NCI-H69 (cell line): ENCODE measurements around the gene HTT-AS.
"Not testable (repeated sequence)": the region's sequence is repeated elsewhere in the genome, so short reads cannot be mapped to it uniquely, and the experiment has no call there.

Experiments
- DNase-seq: peaks from one replicate; lab custom pipeline; 2025; lab: John Stamatoyannopoulos, UW

The HTT-AS gene

DNA sequence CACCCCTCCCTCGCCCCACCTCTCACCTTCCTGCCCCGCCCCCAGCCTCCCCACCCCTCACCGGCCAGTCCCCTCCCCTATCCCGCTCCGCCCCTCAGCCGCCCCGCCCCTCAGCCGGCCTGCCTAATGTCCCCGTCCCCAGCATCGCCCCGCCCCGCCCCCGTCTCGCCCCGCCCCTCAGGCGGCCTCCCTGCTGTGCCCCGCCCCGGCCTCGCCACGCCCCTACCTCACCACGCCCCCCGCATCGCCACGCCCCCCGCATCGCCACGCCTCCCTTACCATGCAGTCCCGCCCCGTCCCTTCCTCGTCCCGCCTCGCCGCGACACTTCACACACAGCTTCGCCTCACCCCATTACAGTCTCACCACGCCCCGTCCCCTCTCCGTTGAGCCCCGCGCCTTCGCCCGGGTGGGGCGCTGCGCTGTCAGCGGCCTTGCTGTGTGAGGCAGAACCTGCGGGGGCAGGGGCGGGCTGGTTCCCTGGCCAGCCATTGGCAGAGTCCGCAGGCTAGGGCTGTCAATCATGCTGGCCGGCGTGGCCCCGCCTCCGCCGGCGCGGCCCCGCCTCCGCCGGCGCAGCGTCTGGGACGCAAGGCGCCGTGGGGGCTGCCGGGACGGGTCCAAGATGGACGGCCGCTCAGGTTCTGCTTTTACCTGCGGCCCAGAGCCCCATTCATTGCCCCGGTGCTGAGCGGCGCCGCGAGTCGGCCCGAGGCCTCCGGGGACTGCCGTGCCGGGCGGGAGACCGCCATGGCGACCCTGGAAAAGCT is at the start of gene HTT-AS, which contains the start of gene HTT:
TSS of gene HTT-AS (minus strand) at position 461 of the 768 bp plus-strand sequence.
TSS of gene HTT (plus strand) at position 604 of the 768 bp plus-strand sequence. CDS start at position 749, 145 bp downstream.
- peak; percentile 95 for DNase-seq

DNA sequence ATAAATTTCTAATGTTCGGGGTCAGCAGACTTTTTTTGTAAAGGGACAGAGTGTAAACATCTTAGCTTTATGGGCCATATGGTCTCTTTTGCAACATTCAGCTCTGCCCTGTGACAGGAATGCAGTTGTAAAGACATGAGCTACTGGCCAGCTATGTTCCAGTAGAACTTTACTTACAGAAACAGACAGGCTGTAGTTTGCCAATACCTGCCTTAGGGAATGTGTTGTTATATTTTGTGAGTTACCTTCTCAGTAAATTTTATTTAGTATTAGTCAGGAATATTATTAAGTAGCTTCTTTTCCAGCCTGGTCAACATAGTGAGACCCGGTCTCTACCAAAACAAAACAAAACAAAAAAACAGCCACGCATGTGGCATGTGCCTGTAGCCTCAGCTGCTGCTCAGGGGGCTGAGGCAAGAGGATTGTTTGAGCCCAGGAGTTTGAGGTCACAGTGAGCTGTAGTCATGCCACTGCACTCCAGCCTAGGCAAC is 48.9 kb upstream of the HTT-AS start:
- peak; percentile 69 for DNase-seq

DNA sequence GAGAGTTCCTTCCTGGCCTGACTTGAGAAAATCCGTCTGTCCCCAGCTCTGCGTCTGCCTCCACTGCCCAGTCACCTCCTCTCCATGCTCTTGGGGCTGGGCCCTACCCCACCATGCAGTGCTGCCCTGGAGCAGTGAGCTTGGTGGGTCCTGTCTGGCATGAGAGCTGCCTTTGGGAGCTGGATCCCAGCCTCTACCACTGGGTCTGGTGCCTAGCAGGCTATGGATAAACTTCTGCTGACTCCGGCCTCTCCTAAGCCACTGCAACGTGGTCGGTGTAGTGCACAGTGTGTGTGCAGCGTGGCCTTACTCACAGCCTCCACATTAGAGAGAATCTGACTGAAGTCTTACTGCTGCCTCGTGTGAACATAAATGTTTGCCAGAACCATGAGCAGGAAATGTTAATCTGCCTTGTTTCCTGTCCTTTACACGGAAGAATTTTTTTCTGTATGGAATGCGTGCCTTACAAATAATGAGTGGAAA is 47.8 kb upstream of the HTT-AS start:
- DNase-seq: no peak

DNA sequence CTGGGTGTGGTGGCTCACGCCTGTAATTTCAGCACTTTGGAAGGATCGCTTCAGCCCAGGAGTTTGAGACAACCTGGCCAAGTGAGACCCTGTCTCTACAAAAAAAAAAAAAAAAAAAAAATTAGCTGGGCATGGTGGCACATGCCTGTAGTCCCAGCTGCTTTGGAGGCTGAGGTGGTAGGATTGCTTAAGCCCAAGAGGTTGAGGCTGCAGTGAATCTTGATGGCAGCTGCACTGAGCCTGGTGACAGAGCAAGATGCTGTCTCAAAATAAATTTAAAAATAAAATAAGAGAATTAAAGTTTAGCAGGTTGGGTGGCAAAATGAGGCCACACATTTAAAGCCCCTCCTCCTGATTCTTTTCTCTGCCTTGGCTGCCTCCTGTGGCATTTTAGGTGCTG is 47.3 kb upstream of the HTT-AS start:
- DNase-seq: no peak

DNA sequence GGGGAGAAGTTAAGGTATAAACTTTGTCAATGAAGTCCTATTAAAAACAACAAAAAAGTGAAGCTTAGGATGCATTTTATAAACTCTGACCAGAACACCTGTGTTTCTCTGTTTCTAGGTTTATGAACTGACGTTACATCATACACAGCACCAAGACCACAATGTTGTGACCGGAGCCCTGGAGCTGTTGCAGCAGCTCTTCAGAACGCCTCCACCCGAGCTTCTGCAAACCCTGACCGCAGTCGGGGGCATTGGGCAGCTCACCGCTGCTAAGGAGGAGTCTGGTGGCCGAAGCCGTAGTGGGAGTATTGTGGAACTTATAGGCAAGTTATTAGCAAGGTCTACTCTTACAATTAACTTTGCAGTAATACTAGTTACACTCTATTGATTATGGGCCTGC is 46.8 kb upstream of the HTT-AS start:
- no peak for DNase-seq

DNA sequence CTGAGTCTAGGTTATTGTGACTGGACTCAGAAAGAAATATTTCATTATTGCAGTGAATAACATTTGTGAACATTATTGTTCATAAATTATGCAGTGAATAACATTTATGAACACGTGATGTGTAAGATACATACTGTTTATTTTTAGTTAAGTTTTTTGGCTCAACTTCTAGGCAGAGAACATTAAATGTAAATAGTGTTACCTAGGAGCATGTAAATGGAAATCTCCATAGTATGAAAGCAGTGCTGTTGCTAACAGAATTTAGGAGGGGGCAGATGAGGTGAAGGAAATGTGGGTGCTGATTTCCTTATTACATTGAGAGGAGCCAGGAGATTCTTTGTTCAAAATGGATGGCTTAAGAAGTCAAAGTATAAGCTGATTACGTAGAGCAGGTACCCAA is 45.1 kb upstream of the HTT-AS start:
- no peak for DNase-seq

DNA sequence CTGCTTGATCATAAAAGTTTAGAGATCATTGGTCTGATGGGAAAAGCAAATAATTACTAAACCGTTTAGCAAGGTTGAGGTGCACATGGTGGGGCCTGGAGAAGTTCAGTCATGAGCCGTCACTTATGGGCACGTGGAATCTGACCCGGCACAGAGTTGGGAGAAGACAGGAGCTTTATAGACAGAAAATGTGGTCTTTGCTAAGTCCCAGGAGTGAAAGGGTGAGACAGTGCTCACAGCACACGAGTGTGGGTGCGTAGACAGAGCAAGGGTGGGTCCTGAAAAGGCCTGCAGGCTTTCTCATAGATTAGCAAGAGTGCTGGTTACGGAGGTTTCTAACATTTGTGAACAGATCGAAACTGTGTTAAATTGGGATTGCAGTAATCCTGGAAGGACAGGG is 44.0 kb upstream of the HTT-AS start:
- DNase-seq: no peak

DNA sequence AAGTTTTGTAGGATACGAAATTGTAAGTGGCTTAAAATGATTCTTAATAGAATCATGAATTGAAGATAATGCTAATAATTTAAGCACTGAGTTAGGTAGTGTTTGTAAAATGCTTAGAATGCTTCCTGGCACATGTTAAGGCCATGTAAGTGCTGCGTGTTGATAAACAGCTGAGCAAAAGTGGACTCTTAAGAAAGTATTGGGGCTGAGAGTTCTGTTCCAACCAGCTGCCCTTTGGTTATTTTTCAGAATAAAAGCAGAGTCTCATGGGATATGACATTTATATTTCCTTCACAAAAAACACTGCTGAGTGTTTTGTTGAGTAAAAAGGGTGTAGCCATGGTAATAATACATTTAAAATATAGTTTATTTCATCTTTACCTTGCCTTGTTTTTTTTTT is 42.6 kb upstream of the HTT-AS start:
- no peak for DNase-seq

DNA sequence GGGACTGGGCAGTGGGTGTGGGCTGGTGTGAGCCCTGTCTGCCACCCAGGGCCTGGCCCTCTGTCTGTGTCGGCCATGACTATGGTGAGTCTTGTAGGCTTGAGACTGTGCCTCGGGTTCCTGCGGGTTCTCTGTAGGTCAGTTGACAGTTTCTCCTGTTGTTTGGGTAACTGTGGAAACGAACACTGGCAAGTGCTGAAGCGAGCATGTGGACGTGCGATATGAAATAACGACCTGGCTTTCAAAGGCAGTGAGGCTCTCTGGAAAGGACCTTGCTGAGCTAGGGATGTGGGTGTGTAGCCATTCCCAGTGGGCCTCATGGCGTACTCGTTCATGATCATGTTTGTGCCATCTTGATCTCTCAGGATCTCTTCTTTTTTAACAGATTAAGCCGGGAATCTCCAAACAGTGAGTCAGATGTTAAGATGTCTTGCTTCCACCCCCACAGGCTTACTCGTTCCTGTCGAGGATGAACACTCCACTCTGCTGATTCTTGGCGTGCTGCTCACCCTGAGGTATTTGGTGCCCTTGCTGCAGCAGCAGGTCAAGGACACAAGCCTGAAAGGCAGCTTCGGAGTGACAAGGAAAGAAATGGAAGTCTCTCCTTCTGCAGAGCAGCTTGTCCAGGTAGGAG is 41.4 kb upstream of the HTT-AS start:
- DNase-seq: no peak

DNA sequence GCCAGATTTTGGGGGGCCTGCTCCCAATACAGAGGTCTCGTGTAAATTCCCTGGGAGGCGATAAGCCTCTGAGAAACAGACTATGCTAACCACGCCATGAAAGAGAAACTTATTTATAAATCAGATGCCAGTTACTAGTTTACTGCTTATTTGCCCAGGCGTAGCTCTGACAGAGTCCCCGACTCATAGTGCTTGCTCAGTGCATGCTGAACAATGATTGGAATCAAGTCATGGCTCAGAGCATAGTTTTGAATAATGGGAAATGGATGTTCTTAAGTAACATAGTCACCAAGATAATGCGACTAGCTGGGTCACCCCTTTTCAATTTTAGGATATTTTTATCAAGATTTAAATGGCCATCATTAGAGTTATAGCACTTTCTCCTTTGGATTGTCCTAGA is 40.0 kb upstream of the HTT-AS start:
- DNase-seq: no peak

DNA sequence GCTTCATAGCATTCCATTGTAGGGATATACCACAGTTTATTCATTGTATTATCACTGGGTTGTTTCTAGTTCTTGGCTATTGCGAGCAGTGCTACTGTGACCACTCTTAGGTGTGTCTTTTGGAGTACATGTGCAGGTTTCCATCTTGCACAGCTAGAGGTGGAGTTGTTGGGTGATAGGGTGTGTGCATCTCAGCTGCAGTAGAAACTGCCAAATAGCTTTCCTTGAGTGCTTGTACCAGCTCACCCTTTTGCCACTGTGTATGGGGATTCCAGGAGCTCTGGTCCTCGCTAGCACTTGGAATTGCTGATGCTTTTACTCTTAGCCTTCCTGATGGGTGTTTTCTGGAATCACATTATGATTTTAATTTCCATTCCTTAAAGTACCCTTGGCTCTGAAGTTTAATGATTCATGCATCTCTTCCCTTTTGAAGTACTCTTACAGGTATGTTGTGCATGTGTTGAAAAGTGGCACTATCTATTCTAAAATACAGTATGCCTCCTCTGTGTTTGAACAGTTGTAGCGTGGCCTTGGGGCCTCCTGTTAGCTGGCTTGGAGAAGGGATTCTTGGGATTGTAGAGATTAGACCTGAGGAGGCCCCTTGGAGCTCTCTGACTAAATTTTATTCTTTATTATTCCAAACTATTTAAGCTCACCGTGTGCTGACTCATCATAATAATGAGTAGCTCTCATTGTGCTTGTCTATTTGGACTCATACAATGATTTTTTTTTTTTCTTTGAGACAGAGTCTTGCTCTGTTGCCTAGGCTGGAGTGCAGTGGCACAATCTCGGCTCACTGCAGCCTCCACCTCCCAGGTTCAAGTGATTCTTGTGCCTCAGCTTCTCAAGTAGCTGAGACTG is 38.5 kb upstream of the HTT-AS start:
- no peak for DNase-seq

DNA sequence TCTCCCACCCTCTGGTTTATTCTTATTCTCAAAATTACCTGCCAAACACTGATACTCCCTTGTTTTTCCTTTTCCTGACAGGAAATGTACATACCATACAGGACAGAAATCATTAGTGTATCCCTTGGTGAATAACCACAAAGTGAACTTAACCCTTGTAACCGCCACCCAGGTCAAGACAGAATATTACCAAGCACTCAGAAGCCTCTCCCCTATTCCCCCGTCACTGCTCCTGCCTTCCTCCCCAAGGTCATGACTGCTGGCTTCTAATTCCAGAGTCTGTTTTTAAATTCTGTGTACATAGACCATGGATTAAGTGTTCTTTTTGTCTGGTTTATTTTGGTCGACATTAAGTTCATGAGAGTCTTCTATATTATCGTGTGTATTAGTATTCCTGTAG is 37.9 kb upstream of the HTT-AS start:
- no peak for DNase-seq

DNA sequence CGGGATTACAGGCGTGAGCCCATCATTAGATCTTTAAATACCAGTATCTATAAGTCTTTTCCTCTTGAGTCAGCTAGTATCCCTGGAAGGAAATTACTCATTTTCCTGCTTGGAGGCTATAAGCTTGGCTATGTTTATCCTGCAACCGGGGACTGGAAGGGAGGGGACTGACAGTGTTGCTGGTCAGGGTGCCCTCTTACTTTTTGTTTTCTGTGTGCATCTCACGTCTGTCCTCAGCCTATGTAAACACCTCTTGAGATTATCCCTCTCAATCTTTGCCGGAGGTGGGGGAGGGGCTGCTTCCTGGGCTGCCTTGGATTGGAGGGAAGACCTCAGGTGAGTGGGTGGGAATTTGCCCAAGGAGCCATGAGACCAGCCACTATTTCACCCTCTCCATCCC is 37.1 kb upstream of the HTT-AS start:
- no peak for DNase-seq

DNA sequence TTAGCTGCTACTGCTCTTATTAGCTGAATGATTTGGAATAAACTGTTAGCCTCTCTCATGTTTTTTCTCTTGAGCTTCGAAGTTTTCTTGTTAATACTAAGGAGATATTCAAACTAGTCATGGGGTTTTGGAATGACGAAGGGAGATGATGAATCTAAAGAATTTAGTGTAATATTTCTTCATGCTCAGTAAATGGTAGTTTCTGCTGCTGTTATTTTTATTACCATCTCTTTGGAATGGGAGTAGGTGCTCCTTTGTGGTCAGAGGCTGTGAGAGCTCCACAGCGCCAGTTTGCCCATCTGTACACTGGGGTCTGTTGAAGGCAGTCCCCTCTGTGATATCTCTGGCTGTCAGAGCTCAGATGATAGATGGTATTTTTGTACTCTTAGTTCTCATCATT is 33.9 kb upstream of the HTT-AS start:
- DNase-seq: no peak

DNA sequence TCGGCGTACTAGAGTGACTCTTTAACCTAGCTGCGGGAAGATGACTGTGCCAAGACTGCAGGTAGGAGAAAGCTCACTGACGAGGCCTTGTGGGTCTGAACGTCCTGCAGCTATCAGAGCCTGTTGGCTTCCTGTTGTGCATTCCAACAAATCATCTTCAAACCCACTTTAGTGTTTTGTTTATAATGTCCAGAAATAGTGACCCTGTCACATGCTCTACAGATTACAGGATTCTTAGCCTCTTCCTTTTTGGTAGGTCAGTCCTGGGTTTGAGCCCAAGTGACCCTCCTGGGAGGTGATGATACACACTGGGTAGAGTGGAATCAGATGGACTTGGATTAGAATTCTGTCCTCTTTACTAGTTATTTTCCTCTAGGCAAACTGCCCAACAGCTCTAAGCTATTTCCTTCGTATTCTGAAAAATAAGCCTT is 33.4 kb upstream of the HTT-AS start:
- no peak for DNase-seq

DNA sequence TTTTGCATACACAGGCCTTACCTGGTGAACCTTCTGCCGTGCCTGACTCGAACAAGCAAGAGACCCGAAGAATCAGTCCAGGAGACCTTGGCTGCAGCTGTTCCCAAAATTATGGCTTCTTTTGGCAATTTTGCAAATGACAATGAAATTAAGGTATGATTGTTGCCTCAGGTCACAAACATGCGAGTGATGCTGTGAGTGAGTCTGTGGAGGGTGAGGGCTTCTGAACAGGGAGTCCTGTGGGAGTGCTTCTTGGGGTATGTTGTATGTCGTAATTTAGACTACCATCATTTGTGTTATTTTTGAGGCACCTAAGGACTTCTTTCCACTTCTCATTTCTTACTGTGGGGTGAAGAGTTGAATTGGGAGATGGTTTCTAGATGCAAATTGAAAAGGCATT is 32.9 kb upstream of the HTT-AS start:
- DNase-seq: no peak

DNA sequence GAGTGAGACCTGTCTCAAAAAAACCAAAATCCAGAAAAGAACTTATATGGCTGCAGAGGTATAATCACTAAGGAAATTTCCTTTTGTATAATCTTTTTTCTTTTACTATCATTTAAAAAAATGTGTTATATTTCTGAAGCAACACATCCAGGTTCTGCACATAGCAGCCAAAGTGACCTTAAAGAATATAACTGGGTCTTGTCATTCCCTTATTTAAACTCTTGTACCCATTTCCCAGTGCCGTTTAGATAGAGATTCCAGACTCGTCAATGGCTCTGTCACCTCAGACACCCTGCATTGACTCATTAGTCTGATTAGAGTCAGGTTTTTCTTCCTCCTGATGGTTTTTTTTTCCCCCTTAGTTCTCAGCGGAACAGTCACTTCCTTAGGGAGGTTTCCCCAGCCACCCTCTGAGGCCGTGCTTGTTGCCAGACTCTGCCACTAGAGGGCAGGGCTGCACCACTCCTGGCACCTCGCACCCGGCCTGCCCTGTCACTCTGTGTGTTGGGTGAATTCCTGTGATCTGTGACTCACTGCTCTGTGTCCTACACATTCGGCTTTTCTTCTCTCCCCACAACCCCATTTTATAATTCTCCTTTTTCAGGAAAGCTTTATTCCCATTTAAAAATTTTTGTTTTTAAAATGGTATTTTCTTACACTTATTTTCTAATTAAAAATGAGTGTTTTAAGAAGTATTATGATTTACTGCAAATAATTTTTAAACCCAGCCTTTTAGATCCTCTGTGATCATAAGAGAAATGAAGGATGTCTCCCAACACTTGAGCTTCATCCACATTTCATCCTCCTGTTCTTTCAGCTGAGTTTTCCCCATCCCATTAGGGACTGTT is 32.2 kb upstream of the HTT-AS start:
- DNase-seq: peak; percentile 58

DNA sequence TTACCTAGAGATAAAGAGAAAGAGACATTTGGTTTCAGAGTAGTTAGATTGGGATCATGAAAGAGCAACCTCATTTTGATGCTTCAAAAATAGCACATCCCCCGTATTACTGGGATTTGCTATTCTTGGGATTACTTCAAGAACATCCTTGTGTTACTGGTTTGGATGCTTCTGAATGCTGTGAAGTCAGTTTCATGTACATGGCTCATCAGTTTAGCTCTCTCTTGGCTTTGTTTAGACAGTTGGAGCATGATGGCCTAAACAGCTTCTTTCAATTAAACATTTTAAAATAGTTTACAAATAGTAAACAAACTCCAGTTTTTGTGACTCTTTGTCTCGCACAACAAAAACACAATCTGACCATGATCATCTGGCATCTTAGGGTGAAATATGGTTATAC is 24.0 kb upstream of the HTT-AS start:
- DNase-seq: no peak

DNA sequence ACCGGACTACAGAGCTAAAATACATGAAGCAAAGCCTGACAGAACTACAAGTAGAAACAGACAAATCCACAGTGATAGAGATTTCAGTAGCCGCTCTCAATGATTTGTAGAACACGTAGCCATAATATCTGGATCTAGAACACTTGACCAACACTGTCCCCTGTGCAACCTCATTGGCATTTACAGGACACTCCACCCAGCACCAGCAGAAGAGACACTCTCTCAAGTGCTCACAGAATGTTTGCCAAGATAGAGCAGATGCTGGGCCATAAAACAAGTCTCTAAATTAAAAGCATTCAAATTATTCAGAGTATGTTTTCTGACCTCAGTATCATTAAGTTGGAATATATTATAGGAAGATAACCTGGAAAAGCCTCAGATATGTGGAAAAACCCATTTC is 21.9 kb upstream of the HTT-AS start:
- DNase-seq: no peak

DNA sequence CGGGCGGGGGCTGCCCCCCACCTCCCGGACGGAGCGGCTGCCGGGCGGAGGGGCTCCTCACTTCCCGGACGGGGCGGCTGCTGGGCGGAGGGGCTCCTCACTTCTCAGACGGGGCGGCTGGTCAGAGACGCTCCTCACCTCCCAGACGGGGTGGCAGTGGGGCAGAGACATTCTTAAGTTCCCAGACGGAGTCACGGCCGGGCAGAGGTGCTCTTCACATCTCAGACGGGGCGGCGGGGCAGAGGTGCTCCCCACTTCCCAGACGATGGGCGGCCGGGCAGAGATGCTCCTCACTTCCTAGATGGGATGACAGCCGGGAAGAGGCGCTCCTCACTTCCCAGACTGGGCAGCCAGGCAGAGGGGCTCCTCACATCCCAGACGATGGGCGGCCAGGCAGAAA is 20.4 kb upstream of the HTT-AS start:
- not testable (repeated sequence) for DNase-seq

DNA sequence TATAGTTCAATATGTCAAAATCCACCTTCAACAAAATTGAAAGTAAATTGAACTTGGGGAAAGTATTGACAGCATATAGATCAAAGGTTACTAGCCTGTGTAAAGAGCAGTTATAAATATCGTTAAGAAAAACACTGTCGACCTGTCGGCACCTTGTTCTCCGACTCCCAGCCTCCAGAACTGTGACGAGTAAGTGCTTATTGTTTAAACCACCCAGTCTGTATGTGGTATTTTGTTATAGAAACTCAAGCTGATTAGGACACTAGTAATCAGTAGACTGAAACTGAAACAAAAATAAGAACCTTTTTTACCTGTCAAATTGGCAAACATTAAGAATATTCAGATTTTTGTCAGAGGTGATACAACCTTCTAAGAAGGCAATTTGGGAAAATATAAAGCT is 17.1 kb upstream of the HTT-AS start:
- no peak for DNase-seq
